CD4-positive, alpha-beta memory T cell (primary cell): Measurements from ENCODE around the gene ZNF793. TPM values are rescaled to one million over a fixed set of nuclear protein-coding genes. Genes with fewer than 3 reads are reported as not detected.

Source experiments
- CTCF ChIA-PET: fragments of 350-600 bp; sonication (Branson Sonifier 250); formaldehyde crosslinking; loops from one replicate; lab custom pipeline; 2021; ENCODE audit warnings: inconsistent platforms; ENCODE audit not compliant: partially characterized antibody; lab: Charles Lee
- POLR2A ChIA-PET: fragments of 350-600 bp; sonication (Branson Sonifier 250); formaldehyde crosslinking; loops from one replicate; lab custom pipeline; 2021; ENCODE audit not compliant: partially characterized antibody; lab: Charles Lee
- DNase-seq, 5 donors: peaks; one replicate each; pipeline versions ENCODE4 v3.0.0 to v3.0.0-alpha.2; 2020 to 2022; ENCODE audit warnings: mixed read lengths in 1 of 5
- H3K27ac ChIP-seq: one replicate; pipeline ENCODE4 v1.7.0; 2013; ENCODE audit warnings: low read depth, low read length
- H3K27me3 ChIP-seq: 2 replicates; pipeline ENCODE4 v1.7.0; 2013; ENCODE audit warnings: mild to moderate bottlenecking, low read length, moderate library complexity; ENCODE audit not compliant: insufficient read depth
- H3K36me3 ChIP-seq: 2 replicates; pipeline ENCODE4 v1.7.0; 2013; ENCODE audit warnings: mild to moderate bottlenecking, low read length, moderate library complexity; ENCODE audit not compliant: insufficient read depth
- H3K4me1 ChIP-seq: 2 replicates; pipeline ENCODE4 v1.7.0; 2013; ENCODE audit warnings: mild to moderate bottlenecking, low read length, moderate library complexity; ENCODE audit not compliant: insufficient read depth
- H3K4me3 ChIP-seq, 2 donors: one replicate each; pipeline ENCODE4 v1.7.0; 2013; ENCODE audit warnings: low read length in 2 of 2, mild to moderate bottlenecking in 1 of 2
- H3K9me3 ChIP-seq, 2 donors: one replicate each; pipeline ENCODE4 v1.7.0; 2013; ENCODE audit warnings: low read length in 2 of 2, control low read depth in 1 of 2; ENCODE audit not compliant: control insufficient read depth in 1 of 2
- H3K27ac Mint-ChIP-seq, 7 donors: one replicate each; pipeline ENCODE4 v1.8.0; 2020 to 2021; ENCODE audit warnings: mixed read lengths in 7 of 7, mild to moderate bottlenecking in 6 of 7, inconsistent platforms in 3 of 7, moderate library complexity in 3 of 7
- H3K27me3 Mint-ChIP-seq, 2 donors: one replicate each; pipeline ENCODE4 v1.8.0; 2020 to 2021; ENCODE audit warnings: mixed read lengths in 2 of 2
- H3K36me3 Mint-ChIP-seq, 2 donors: one replicate each; pipeline ENCODE4 v1.8.0; 2020 to 2021; ENCODE audit warnings: mixed read lengths in 2 of 2, inconsistent platforms in 1 of 2, mild to moderate bottlenecking in 1 of 2
- H3K4me1 Mint-ChIP-seq, 4 donors: one replicate each; pipeline ENCODE4 v1.8.0; 2020 to 2021; ENCODE audit warnings: mixed read lengths in 4 of 4, mild to moderate bottlenecking in 1 of 4
- H3K4me3 Mint-ChIP-seq, 8 donors: one replicate each; pipeline ENCODE4 v1.8.0; 2020 to 2021; ENCODE audit warnings: mixed read lengths in 8 of 8, mild to moderate bottlenecking in 7 of 8, moderate library complexity in 6 of 8, inconsistent platforms in 3 of 8
- H3K9me3 Mint-ChIP-seq, 8 donors: one replicate each; pipeline ENCODE4 v1.8.0; 2020 to 2021; ENCODE audit warnings: mixed read lengths in 8 of 8, mild to moderate bottlenecking in 5 of 8, inconsistent platforms in 3 of 8, moderate library complexity in 1 of 8
- intact Hi-C: fragments of 100-400 bp; cut with micrococcal nuclease; formaldehyde crosslinking; loops from one replicate; pipeline ENCODE4 v1.15.1; 2023
- polyA plus RNA-seq, 2 donors: library from polyadenylated mRNA; unstranded; fragments of 300-500 nt; fragmentation: Illumina TruSeq; gene quantifications; one replicate each; pipeline ENCODE4 v1.2.3, GENCODE V29; 2021
- total RNA-seq, 2 experiments: library from RNA; stranded (reverse); gene quantifications; one replicate each; pipeline ENCODE4 v1.2.3, GENCODE V29; 2021

ZNF793 gene
- total and polyA plus RNA-seq, 4 experiments from 2014 or later = 1.5 to 13.8 (median 5.9) TPM

GRCh38 chr19:37511186-37511585, 4.4 kb downstream of the ZNF793 start:
- intact Hi-C loops = no loop called here
- H3K36me3 Mint-ChIP-seq = peaks cover 51 to 63% of the 10 kb centered on the region in 2 donors
- no peak overlapping the region for H3K4me3 ChIP-seq
- no peak for DNase-seq
- H3K9me3 ChIP-seq = peaks cover 0 to 3% of the 10 kb centered on the region in 2 donors
- no peaks in the 10 kb centered on the region for H3K27me3 Mint-ChIP-seq
- no peak overlapping the region for H3K27ac Mint-ChIP-seq
- peaks cover 8% of the 10 kb centered on the region for H3K4me1 ChIP-seq
- CTCF ChIA-PET = no interaction called here
- POLR2A ChIA-PET = interaction anchor here (0.7 kb wide), 1 partner anchor 1506 kb away, joined by 3 read pairs; no protein-coding TSS in a partner anchor
- peak overlapping the region in 1 of 8 donors; percentile 6 for H3K4me3 Mint-ChIP-seq
- peaks cover 11% of the 10 kb centered on the region for H3K36me3 ChIP-seq
- H3K27me3 ChIP-seq = no peaks in the 10 kb centered on the region
- H3K9me3 Mint-ChIP-seq = peaks cover 0 to 58% (median 40%) of the 10 kb centered on the region in 8 donors
- H3K4me1 Mint-ChIP-seq = no peaks in the 10 kb centered on the region
- no peak overlapping the region for H3K27ac ChIP-seq

GRCh38 chr19:37511821-37512220, 5.1 kb downstream of the ZNF793 start:
- Histone ChIP-seq H3K36me3 (peaks cover 11% of the 10 kb centered on the region), H3K27ac (no peak overlapping the region), H3K4me1 (peaks cover 8% of the 10 kb centered on the region), H3K4me3 (no peak overlapping the region), H3K27me3 (no peaks in the 10 kb centered on the region), H3K9me3 (peaks cover 0 to 3% of the 10 kb centered on the region in 2 donors)
- ChIA-PET CTCF (no interaction called here), POLR2A (no interaction called here)
- H3K4me1 Mint-ChIP-seq = no peaks in the 10 kb centered on the region
- peaks cover 0 to 64% (median 47%) of the 10 kb centered on the region in 8 donors for H3K9me3 Mint-ChIP-seq
- intact Hi-C loops = no loop called here
- H3K27me3 Mint-ChIP-seq = no peaks in the 10 kb centered on the region
- no peak overlapping the region for H3K27ac Mint-ChIP-seq
- no peak overlapping the region for H3K4me3 Mint-ChIP-seq
- peaks cover 55 to 63% of the 10 kb centered on the region in 2 donors for H3K36me3 Mint-ChIP-seq
- no peak for DNase-seq

DNA sequence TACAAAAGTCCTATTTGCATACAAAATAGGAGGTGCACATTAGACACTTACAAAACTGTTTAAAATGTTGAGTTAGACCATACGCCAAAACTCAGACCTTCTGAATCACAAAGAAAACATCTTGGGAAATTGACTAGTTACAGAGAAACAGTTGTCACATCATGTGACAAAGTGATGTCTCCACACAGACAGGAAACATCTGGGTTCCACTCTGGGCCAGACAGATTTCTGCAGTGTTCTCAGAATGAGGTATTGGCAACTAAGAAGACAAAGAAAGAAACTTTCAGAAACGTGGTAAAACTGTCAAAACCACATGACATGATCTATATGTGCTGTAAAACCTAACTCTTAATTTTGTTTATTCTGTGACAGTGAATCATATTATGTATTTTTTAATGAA, 6.7 kb downstream of the ZNF793 start:
- Histone ChIP-seq H3K27ac (no peak overlapping the region), H3K36me3 (peaks cover 11% of the 10 kb centered on the region), H3K4me3 (no peak overlapping the region), H3K9me3 (peaks cover 0 to 3% of the 10 kb centered on the region in 2 donors), H3K27me3 (no peaks in the 10 kb centered on the region), H3K4me1 (no peaks in the 10 kb centered on the region)
- DNase-seq = no peak
- ChIA-PET POLR2A (no interaction called here), CTCF (no interaction called here)
- H3K4me1 Mint-ChIP-seq = no peaks in the 10 kb centered on the region
- no peak overlapping the region for H3K27ac Mint-ChIP-seq
- no peak overlapping the region for H3K4me3 Mint-ChIP-seq
- intact Hi-C loops = no loop called here
- H3K36me3 Mint-ChIP-seq = peaks cover 64 to 70% of the 10 kb centered on the region in 2 donors
- no peaks in the 10 kb centered on the region for H3K27me3 Mint-ChIP-seq
- peaks cover 0 to 77% (median 55%) of the 10 kb centered on the region in 8 donors for H3K9me3 Mint-ChIP-seq

- peaks cover 0 to 3% (median 0%) of the 10 kb centered on the region in 4 donors for H3K4me1 Mint-ChIP-seq
- ChIA-PET CTCF (no interaction called here), POLR2A (no interaction called here)
- Histone ChIP-seq H3K4me3 (no peak overlapping the region), H3K4me1 (no peaks in the 10 kb centered on the region), H3K27me3 (no peaks in the 10 kb centered on the region), H3K9me3 (peaks cover 0 to 16% of the 10 kb centered on the region in 2 donors), H3K36me3 (no peaks in the 10 kb centered on the region), H3K27ac (no peak overlapping the region)
- H3K36me3 Mint-ChIP-seq = peaks cover 63 to 68% of the 10 kb centered on the region in 2 donors
- H3K27me3 Mint-ChIP-seq = no peaks in the 10 kb centered on the region
- no peak overlapping the region for H3K4me3 Mint-ChIP-seq
- H3K9me3 Mint-ChIP-seq = peaks cover 0 to 88% (median 67%) of the 10 kb centered on the region in 8 donors
- no peak overlapping the region for H3K27ac Mint-ChIP-seq
- DNase-seq = no peak
- intact Hi-C loops = no loop called here
These were observed 13.2 kb downstream of the ZNF793 start for GRCh38 chr19:37519890-37520289.

GRCh38 chr19:37537391-37537947, 30.7 kb downstream of the ZNF793 start:
- Mint-ChIP-seq H3K4me3 (no peak overlapping the region), H3K27ac (no peak overlapping the region), H3K36me3 (peaks cover 49 to 52% of the 10 kb centered on the region in 2 donors), H3K27me3 (no peaks in the 10 kb centered on the region), H3K9me3 (peaks cover 2 to 88% (median 74%) of the 10 kb centered on the region in 8 donors), H3K4me1 (no peaks in the 10 kb centered on the region)
- H3K36me3 ChIP-seq = peaks cover 30% of the 10 kb centered on the region
- no peaks in the 10 kb centered on the region for H3K27me3 ChIP-seq
- intact Hi-C loops = no loop called here
- no peak for DNase-seq
- no peaks in the 10 kb centered on the region for H3K4me1 ChIP-seq
- peaks cover 4 to 53% of the 10 kb centered on the region in 2 donors for H3K9me3 ChIP-seq
- H3K27ac ChIP-seq = no peak overlapping the region
- ChIA-PET POLR2A (no interaction called here), CTCF (no interaction called here)
- peak overlapping the region in 1 of 2 donors; percentile 19 for H3K4me3 ChIP-seq

DNA sequence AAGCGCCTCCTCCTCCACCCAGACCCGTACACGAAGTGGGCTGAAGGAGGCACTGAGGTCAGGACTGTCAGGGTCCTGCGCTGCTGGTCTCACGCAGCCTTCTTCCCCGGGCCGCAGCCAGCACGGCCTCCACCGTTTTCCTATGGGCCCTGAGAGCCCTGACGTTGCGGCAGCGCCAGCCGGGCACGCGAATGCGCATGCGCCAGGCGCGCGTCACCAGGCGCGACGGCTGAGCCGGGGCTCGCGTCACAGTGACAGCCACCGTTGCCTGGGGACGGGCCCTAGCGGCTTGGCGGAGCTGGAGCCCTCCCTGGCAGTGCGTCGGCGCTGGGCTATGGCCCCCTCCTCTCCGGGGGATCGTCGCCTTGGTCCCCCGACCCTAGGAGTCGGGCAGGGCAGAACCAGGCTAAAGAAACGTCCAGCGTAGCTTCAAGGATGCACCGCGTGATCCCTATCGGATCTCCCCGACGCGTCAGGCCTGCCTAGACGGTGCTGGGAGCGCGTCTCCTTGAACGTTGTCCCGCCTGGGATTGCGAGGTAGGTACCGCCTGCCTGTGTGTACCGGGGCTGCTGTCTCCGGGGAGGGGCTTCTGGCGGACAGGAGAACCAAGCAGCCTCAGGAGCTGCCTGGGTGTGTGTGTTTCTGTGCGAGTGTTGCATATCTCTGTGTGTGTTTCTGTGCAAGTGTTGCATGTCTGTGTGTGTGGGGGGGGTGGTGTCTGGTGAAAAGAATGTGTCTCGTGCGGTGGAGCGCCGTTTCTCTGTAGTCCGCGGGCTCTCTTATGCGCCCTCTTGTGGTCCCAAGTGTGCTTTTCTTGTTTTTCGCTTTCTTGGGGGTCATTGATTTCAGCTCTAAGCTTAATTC, 44.6 kb downstream of the ZNF793 start:
- no peaks in the 10 kb centered on the region for H3K27me3 ChIP-seq
- H3K4me1 Mint-ChIP-seq = peaks cover 0 to 12% (median 3%) of the 10 kb centered on the region in 4 donors
- H3K4me1 ChIP-seq = no peaks in the 10 kb centered on the region
- intact Hi-C loops = no loop called here
- H3K36me3 ChIP-seq = no peaks in the 10 kb centered on the region
- CTCF ChIA-PET = interaction anchor here (1.9 kb wide), 1 partner anchor 242 kb away, joined by 6 read pairs; no protein-coding TSS in a partner anchor
- H3K36me3 Mint-ChIP-seq = peaks cover 32 to 33% of the 10 kb centered on the region in 2 donors
- peaks cover 3 to 92% (median 76%) of the 10 kb centered on the region in 8 donors for H3K9me3 Mint-ChIP-seq
- peak overlapping the region; percentile 41 for H3K27ac ChIP-seq
- POLR2A ChIA-PET = interaction anchor here (0.9 to 2.4 kb wide), 5 partner anchors 43 to 234 kb away, joined by 3 to 9 read pairs (median 4); partner anchors contain the start of genes ZNF527, ZNF540, ZNF570 and ZNF571
- no peaks in the 10 kb centered on the region for H3K27me3 Mint-ChIP-seq
- peak overlapping the region; percentile 73 to 97 (median 91) for H3K27ac Mint-ChIP-seq
- peak; percentile 48 to 77 (median 55) for DNase-seq
- peak overlapping the region; percentile 76 to 95 (median 90) for H3K4me3 Mint-ChIP-seq
- H3K4me3 ChIP-seq = peak overlapping the region in 1 of 2 donors; percentile 44
- peaks cover 0 to 44% of the 10 kb centered on the region in 2 donors for H3K9me3 ChIP-seq

DNA sequence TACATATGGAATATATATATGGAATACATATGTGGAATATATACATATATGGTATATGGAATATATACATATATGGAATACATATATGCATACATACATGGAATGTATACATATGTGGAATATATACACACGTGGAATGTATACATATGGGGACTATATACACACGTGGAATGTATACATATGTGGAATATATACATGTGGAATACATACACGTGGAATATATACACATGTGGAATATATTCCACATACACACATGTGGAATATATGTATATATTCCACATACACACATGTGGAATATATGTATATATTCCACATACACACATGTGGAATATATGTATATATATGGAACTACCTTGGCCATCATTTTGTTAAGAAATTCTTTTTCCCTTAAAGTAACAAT, 56.8 kb downstream of the ZNF793 start:
- intact Hi-C loops = no loop called here
- Mint-ChIP-seq H3K27ac (no peak overlapping the region), H3K4me3 (no peak overlapping the region), H3K27me3 (no peaks in the 10 kb centered on the region), H3K36me3 (peaks cover 64 to 72% of the 10 kb centered on the region in 2 donors), H3K4me1 (no peaks in the 10 kb centered on the region), H3K9me3 (peaks cover 3 to 90% (median 64%) of the 10 kb centered on the region in 8 donors)
- DNase-seq = no peak
- Histone ChIP-seq H3K36me3 (peaks cover 13% of the 10 kb centered on the region), H3K4me3 (no peak overlapping the region), H3K27me3 (no peaks in the 10 kb centered on the region), H3K4me1 (no peaks in the 10 kb centered on the region), H3K9me3 (peaks cover 10 to 76% of the 10 kb centered on the region in 2 donors), H3K27ac (no peak overlapping the region)
- POLR2A ChIA-PET = no interaction called here
- CTCF ChIA-PET = no interaction called here
